ENCODE results near the gene CRACR2B.

DNA sequence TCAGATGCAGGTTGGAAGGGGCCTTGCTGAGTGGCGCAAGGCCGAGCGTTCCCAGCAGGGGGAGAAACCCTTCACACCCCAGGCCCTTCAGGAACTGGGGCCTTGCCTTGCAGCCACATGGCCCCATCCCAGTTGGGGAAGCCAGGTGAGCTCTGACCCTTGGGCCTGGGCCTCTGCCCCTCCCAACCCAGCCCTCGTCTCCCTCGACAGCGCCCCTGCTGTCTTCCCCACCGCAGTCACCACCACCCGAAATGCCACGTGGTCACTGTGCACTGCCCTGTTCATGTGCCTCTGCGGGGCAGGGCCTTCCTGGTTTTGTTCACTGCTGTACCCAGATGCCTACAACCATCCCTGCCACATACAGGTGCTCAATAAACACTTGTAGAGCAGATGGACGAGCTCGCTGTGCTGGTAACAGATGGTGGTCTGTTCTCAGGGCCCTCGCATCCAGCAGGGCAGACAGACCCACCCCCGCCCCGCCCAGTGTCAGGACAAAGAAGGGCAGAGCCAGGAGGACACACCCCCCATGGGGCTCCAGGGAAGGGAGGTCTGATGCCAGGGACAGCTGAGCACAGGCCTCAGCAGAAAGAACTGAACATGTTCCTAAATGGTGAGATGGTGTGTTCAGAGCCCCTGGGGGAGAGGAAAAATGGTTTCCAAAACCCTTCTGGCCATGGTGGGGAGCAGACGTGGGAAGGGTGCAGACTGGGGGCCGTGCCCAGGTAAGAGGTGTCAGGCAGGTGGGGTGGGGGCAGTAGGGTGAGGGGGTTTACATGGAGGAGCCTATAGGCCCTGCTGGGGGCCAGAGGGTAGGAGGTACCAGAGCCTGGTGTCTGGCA is 10.9 kb downstream of the CRACR2B start:
- TF ChIP-seq, protein P1, sequence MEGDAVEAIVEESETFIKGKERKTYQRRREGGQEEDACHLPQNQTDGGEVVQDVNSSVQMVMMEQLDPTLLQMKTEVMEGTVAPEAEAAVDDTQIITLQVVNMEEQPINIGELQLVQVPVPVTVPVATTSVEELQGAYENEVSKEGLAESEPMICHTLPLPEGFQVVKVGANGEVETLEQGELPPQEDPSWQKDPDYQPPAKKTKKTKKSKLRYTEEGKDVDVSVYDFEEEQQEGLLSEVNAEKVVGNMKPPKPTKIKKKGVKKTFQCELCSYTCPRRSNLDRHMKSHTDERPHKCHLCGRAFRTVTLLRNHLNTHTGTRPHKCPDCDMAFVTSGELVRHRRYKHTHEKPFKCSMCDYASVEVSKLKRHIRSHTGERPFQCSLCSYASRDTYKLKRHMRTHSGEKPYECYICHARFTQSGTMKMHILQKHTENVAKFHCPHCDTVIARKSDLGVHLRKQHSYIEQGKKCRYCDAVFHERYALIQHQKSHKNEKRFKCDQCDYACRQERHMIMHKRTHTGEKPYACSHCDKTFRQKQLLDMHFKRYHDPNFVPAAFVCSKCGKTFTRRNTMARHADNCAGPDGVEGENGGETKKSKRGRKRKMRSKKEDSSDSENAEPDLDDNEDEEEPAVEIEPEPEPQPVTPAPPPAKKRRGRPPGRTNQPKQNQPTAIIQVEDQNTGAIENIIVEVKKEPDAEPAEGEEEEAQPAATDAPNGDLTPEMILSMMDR (IDR thresholded peaks at IDR 0.05) = no peak
- no peak for TF ChIP-seq POLR2A (IDR thresholded peaks at IDR 0.05)
